Lower leg skin (tissue), 3 donors: ENCODE measurements around the gene TMC1.
"Not testable (repeated sequence)": the region's sequence is repeated elsewhere in the genome, so short reads cannot be mapped to it uniquely, and the experiment has no call there.

Source experiments
- CTCF ChIP-seq, 3 donors: fragments of 450-650 bp; IDR thresholded peaks; one replicate each; pipeline ENCODE4 v1.5.1; 2016; ENCODE audit warnings: antibody characterized with exemption in 3 of 3, mild to moderate bottlenecking in 3 of 3, moderate library complexity in 2 of 3
- POLR2A ChIP-seq, 2 donors: fragments of 450-650 bp; IDR thresholded peaks; one replicate each; pipeline ENCODE4 v1.6.1; 2016 to 2017; ENCODE audit warnings: antibody characterized with exemption in 2 of 2, mild to moderate bottlenecking in 1 of 2, moderate library complexity in 1 of 2

- TF ChIP-seq POLR2A, CTCF (IDR thresholded peaks at IDR 0.05): not testable (repeated sequence)
Observed at GRCh38 chr9:72845052-72845451, 323.6 kb downstream of the TMC1 start.
